ENCODE data around the gene SMIM45.

The SMIM45 gene

DNA sequence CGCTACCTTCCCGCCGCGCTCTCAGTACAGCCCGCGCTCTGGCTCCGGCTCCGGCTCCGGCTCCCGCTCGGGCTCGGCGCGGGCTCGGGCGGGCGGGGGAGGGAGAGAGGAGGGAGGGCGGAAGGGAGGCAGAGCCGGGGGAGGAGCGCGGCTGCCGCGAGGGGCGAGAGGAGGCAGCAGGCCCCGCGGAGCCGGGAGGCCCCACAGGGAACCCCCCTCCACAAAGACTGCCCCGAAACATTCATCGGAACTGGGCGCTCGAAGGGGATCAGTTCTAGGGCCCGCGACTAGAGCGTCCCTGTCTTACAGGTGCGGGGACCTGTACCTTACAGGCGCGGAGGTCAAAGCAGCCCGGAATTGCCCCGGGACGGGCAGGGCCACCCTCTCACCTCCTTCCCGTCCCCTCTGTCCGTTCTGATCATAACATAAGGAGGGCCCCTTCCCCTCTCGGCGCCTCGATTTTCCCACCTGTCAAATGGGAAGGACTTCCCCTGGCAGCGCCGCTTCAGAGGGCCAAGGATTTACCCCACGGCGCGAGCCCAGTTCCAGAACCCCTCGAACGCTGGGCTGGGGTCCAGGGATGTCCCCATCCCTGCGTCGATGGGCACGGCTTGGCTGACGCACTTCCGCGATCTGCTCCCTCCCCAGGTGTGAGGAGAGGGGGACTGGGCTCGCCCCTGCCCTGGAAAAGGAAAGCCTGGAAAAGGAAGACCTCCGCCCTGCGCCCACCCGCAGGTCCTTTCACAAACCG lies 36.7 kb upstream of the SMIM45 start, which contains the start of gene SHISA8:
Gene SHISA8 (minus strand): TSS at position 40 of the 751 bp plus-strand sequence. CDS start 407 bp downstream, outside the sequence.
- WGBS, 2 donors = 5 to 16% methylated on average over 42 to 49 of the region's 63 CpGs
- no peak for TF ChIP-seq POLR2A (IDR thresholded peaks at IDR 0.05)
- TF ChIP-seq, protein P1, sequence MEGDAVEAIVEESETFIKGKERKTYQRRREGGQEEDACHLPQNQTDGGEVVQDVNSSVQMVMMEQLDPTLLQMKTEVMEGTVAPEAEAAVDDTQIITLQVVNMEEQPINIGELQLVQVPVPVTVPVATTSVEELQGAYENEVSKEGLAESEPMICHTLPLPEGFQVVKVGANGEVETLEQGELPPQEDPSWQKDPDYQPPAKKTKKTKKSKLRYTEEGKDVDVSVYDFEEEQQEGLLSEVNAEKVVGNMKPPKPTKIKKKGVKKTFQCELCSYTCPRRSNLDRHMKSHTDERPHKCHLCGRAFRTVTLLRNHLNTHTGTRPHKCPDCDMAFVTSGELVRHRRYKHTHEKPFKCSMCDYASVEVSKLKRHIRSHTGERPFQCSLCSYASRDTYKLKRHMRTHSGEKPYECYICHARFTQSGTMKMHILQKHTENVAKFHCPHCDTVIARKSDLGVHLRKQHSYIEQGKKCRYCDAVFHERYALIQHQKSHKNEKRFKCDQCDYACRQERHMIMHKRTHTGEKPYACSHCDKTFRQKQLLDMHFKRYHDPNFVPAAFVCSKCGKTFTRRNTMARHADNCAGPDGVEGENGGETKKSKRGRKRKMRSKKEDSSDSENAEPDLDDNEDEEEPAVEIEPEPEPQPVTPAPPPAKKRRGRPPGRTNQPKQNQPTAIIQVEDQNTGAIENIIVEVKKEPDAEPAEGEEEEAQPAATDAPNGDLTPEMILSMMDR (IDR thresholded peaks at IDR 0.05) = no peak
- intact Hi-C loops (cut with DNase I; ENCODE audit: low total_unique reads) = no loop called here

DNA sequence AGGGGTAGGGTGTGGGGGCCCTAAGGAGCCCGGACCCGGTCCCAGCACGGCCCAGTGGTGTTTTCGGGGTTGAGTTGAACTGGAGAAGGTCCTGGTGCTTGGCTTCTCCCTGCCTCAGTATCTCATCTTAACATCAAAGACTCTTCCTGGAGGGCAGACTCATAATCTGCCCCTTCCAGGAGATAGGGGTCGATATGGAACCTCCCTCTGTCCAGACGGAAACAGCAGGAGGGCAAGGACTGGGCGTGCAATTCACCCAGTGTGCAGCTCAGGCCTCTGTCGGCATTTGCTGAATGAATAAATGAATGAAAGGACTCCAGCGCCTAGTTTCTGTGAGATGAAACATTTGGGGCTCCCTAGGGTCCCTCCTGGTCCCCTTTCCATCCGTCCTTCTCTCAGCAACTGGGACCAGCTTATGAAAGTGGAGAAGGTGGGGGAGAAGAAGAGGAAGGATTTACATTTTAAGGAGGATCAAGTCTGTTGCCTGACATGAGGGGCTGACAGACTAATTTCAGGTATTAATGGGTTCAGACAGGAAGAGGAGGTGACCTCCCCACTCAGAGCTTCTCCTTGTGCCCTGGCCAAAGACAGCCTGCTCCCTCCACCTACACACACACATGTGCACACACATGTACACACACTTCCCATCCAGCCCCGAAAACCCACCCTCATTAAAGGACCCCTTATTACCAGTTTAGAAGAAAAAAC lies 36.0 kb upstream of the SMIM45 start:
- 51 to 54% methylated on average over 10 to 11 of the region's 11 CpGs for WGBS, 2 donors
- no peak for DNase-seq (ENCODE audit: low spot score in 2 of 2)
- no peak overlapping the region for H3K4me3 ChIP-seq (ENCODE audit: low read depth, poor library complexity, severe bottlenecking)
- intact Hi-C loops (cut with DNase I; ENCODE audit: low total_unique reads) = no loop called here
- TF ChIP-seq, protein P1 (IDR thresholded peaks at IDR 0.05) = no peak
- no peak for TF ChIP-seq POLR2A (IDR thresholded peaks at IDR 0.05)

More for the DNA sequence above, 36.7 kb upstream of the SMIM45 start, which contains the start of gene SHISA8:
- H3K4me3 ChIP-seq (ENCODE audit: low read depth, poor library complexity, severe bottlenecking) = no peak within 1 kb of the TSS
- no peak for DNase-seq (ENCODE audit: low spot score in 2 of 2)

DNA sequence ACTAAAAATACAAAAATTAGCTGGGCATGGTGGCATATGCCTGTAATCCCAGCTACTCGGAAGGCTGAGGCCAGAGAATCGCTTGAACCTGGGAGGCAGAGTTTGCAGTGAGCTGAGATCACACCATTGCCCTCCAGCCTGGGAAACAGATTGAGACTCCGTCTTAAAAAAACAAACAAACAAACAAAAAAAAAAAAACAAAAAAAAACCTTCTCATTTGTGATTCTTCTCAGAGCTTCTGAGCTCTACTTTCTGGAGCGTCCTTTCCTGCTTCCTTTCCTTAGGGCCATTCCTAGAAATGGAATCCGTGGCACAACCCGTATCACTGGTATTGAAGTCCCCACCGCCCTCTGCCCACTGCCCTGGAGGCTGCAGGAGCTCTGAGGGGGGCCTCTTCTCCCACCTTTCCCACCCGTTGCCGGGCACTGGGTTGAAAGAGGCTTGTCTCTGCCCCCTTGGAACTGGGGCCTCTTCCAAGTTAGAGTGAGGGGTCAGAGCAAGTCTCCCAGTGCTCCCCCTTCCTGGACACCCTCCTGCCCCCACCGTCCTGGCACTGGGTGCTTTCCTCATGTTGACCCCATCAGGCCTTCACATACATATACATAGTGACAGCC lies 35.1 kb upstream of the SMIM45 start:
- TF ChIP-seq, protein P1 (IDR thresholded peaks at IDR 0.05) = no peak
- TF ChIP-seq POLR2A (IDR thresholded peaks at IDR 0.05) = no peak
- 47 to 58% methylated on average over 10 of the region's 10 CpGs for WGBS, 2 donors
- no peak overlapping the region for H3K4me3 ChIP-seq (ENCODE audit: low read depth, poor library complexity, severe bottlenecking)
- DNase-seq (ENCODE audit: low spot score in 2 of 2) = no peak
- intact Hi-C loops (cut with DNase I; ENCODE audit: low total_unique reads) = no loop called here

DNA sequence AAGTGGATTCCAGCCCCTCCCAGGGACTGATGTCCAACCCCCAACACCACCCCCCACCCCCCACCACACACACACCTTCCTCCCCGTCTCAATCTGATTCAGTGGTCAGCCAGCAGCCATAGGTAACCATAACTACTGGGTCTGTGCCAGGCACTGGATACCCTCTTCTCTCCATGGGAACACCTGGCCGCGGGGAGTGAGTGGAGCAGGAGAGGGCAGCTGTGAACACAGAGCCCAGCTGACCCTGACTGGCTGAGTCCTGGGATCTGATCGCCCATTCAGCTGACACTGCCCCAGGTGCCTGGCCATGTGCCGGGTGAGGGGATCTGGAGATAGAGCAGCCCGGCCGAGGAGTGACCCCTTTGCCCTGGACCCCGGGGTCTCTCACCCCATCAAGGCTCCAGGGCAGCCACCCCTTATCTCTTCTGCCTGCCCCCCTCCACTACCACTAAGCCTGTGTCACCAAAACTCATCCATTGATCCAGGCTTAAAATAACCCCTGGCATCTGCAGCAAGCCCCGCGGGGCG lies 34.5 kb upstream of the SMIM45 start:
- intact Hi-C loops (cut with DNase I; ENCODE audit: low total_unique reads) = no loop called here
- DNase-seq (ENCODE audit: low spot score in 2 of 2) = no peak
- WGBS, 2 donors = 55 to 60% methylated on average over 10 to 11 of the region's 11 CpGs
- H3K4me3 ChIP-seq (ENCODE audit: low read depth, poor library complexity, severe bottlenecking) = no peak overlapping the region
- TF ChIP-seq, protein P1 (IDR thresholded peaks at IDR 0.05) = no peak
- no peak for TF ChIP-seq POLR2A (IDR thresholded peaks at IDR 0.05)

DNA sequence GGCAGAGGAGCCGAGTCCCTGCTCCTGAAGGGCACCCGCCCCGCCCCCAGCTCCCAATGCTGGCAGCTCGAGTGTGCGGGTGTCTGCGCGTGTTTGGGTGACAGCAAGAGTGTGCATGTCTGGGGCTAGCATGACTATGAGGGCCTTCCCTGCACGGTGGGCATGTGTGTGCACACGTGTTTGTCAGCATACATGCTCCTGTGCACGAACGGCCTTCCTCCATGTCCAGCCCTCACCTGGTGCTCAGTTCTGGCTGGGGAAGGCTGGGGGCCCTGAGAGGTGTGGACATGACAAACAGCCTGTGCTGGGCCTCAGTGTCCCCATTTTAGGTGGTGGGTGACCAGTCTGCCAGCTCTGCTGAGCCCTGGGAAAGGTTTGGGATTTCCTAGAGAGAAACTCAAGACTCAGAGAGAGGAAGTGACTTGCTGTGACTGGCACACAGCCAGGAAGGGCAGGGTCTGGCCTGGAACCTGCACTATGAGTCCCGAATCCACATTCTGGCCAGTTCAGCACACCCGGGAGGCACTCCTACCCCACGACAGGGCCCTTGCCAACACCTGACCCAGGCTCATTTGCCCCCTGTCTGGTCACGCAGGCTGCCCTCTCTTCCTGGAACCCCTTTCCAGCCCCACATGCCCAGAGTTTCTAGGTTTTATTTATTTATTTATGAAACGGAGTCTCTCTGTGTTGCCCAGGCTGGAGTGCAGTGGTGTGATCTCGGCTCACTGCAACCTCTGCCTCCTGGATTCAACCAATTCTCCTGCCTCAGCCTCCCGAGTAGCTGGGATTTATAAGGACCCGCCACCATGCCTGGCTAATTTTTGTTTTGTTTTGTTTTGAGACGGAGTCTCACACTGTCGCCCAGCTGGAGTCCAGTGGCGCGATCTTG lies 33.8 kb upstream of the SMIM45 start:
- H3K4me3 ChIP-seq (ENCODE audit: low read depth, poor library complexity, severe bottlenecking) = no peak overlapping the region
- intact Hi-C loops (cut with DNase I; ENCODE audit: low total_unique reads) = no loop called here
- no peak for DNase-seq (ENCODE audit: low spot score in 2 of 2)
- TF ChIP-seq POLR2A (IDR thresholded peaks at IDR 0.05) = no peak
- TF ChIP-seq, protein P1 (IDR thresholded peaks at IDR 0.05) = no peak
- 49 to 57% methylated on average over 21 to 23 of the region's 23 CpGs for WGBS, 2 donors
